ENCODE data around the gene NOL12.

- TF ChIP-seq GABPA (IDR thresholded peaks at IDR 0.05 in 1 of 2, conservative IDR thresholded peaks at IDR 0.05 in 1 of 2), result no peak
- no peak for TF ChIP-seq RAD21 (IDR thresholded peaks at IDR 0.05)
These were observed 27.6 kb downstream of the NOL12 start for GRCh38 chr22:37713761-37714160.

Measured in liver (tissue), 2 donors.